SU-DHL-6 (cell line): Measurements from ENCODE around the gene GPC3.
"Not testable (repeated sequence)": the region's sequence is repeated elsewhere in the genome, so short reads cannot be mapped to it uniquely, and the experiment has no call there.

Experiments used
- EZH2phosphoT487 ChIP-seq: fragments of 200-600 bp; sonication (generic), shearing (Covaris generic); conservative IDR thresholded peaks from 2 replicates; pipeline ENCODE4 v1.6.1; 2018; ENCODE audit warnings: mild to moderate bottlenecking, antibody characterized with exemption, low read length, moderate library complexity, mixed read lengths
- TF ChIP-seq, protein P1 (sequence below): fragments of 200-600 bp; sonication (generic); IDR thresholded peaks from one replicate; pipeline ENCODE4 v1.5.1; 2017; ENCODE audit warnings: antibody characterized with exemption, mild to moderate bottlenecking, low read length, moderate library complexity; ENCODE audit not compliant: insufficient read depth, poor library complexity, severe bottlenecking

GRCh38 chrX:133991057-133991456 is 5.7 kb upstream of the GPC3 start:
- TF ChIP-seq, protein P1, sequence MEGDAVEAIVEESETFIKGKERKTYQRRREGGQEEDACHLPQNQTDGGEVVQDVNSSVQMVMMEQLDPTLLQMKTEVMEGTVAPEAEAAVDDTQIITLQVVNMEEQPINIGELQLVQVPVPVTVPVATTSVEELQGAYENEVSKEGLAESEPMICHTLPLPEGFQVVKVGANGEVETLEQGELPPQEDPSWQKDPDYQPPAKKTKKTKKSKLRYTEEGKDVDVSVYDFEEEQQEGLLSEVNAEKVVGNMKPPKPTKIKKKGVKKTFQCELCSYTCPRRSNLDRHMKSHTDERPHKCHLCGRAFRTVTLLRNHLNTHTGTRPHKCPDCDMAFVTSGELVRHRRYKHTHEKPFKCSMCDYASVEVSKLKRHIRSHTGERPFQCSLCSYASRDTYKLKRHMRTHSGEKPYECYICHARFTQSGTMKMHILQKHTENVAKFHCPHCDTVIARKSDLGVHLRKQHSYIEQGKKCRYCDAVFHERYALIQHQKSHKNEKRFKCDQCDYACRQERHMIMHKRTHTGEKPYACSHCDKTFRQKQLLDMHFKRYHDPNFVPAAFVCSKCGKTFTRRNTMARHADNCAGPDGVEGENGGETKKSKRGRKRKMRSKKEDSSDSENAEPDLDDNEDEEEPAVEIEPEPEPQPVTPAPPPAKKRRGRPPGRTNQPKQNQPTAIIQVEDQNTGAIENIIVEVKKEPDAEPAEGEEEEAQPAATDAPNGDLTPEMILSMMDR, result not testable (repeated sequence)
- not testable (repeated sequence) for TF ChIP-seq EZH2phosphoT487
